ENCODE data around the gene KLHL14.
"Not testable (repeated sequence)": the region's sequence is repeated elsewhere in the genome, so short reads cannot be mapped to it uniquely, and the experiment has no call there.

KLHL14 gene

GRCh38 chr18:32672398-32672797 is 100.4 kb downstream of the KLHL14 start:
- no peak for TF ChIP-seq POLR2AphosphoS5 (IDR thresholded peaks at IDR 0.05; ENCODE audit: low read depth, low read length)
- TF ChIP-seq TAF1 (IDR thresholded peaks at IDR 0.05; ENCODE audit: borderline replicate concordance, low read depth, low read length): no peak
- TF ChIP-seq POLR2A (IDR thresholded peaks at IDR 0.05; ENCODE audit: low read depth, low read length): no peak
- DNase-seq (ENCODE audit: insufficient read length): no peak
- no peak for FAIRE-seq

DNA sequence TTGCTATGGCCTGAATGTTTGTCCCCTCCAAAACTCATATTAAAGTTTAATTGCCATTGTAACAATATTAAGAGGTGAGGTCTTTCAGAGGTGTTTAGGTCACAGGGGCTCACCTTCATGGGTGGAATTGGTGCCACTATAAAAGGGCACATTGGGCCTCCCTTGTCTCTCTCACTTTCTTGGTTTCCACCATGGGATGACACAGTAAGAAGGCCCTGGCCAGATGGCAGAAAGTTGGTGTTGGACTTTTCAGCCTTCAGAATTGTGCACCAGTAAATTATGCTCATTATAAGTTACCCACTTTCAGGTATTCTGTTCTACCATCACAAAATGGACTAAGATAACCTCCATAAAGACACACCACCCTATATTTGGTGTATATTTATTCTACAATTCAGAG is 102.1 kb downstream of the KLHL14 start:
- no peak for FAIRE-seq

GRCh38 chr18:32669549-32670165 is 103.2 kb downstream of the KLHL14 start:
- no peak for FAIRE-seq
- DNase-seq (ENCODE audit: insufficient read length): no peak

More for the DNA sequence above, 102.1 kb downstream of the KLHL14 start:
- DNase-seq (ENCODE audit: insufficient read length): no peak
- TF ChIP-seq POLR2AphosphoS5 (IDR thresholded peaks at IDR 0.05; ENCODE audit: low read depth, low read length) (no peak), TAF1 (IDR thresholded peaks at IDR 0.05; ENCODE audit: borderline replicate concordance, low read depth, low read length) (no peak), POLR2A (IDR thresholded peaks at IDR 0.05; ENCODE audit: low read depth, low read length) (no peak)

DNA sequence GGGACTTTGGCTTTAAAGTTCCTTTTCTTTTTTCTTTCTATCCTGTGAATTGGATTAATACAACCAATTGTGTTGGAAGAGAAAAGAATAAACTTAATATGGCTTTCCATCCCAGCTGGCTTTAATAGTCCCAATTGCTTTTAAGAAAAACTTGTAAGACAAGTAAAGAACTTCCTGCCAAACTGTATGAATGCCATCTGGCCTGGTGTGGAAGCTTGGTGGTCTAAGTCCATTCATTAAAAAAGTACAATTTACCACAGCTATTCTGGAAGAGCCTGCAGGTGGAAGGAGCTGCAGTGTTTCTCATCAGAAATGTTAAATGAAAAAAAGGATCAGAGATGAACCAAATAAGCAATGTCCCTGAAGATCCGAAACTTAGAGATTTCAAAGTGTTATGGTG is 103.9 kb downstream of the KLHL14 start:
- TF ChIP-seq POLR2AphosphoS5 (IDR thresholded peaks at IDR 0.05; ENCODE audit: low read depth, low read length) (no peak), POLR2A (IDR thresholded peaks at IDR 0.05; ENCODE audit: low read depth, low read length) (no peak), TAF1 (IDR thresholded peaks at IDR 0.05; ENCODE audit: borderline replicate concordance, low read depth, low read length) (no peak)
- no peak for DNase-seq (ENCODE audit: insufficient read length)
- FAIRE-seq: no peak

More at GRCh38 chr18:32669549-32670165, 103.2 kb downstream of the KLHL14 start:
- TF ChIP-seq POLR2A (IDR thresholded peaks at IDR 0.05; ENCODE audit: low read depth, low read length) (no peak), TAF1 (IDR thresholded peaks at IDR 0.05; ENCODE audit: borderline replicate concordance, low read depth, low read length) (no peak), POLR2AphosphoS5 (IDR thresholded peaks at IDR 0.05; ENCODE audit: low read depth, low read length) (no peak)

DNA sequence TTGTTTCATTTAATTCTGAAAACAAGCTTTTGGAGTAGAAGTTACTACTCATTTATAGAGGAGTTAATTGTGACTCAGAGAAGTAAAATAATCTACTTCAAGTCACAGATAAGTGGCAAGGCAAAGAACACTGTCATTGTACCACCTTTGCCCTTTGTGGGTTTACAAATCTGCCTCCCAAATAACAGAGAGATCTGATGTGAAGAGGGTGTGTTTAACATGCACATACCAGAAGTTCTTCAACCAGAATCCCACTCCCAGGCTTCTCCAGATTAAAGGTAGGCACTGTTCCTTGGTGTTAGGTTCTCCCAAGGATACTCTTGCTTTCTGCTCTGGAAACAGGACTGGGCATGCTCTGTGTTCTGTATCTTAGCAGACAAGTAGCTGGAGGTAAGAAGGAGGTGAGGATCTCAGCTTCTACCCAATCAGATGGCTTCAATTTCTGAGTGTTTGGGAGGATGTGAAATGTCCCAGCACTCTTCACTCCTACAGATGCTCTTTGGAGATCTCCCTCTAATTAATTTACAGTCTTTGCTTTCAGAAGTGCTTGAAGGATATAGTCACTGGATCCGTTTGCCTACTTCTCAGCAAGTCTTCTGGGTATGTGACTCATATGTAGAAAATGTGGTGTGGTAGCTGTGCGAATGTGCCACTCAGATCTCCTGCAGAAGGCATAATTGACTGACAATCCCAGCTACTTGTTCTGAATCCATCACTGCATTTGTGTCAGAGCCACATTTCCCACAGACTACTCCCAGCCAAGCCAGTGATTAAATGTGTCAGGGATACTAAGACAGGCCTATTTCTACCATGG is 111.1 kb downstream of the KLHL14 start:
- no peak for TF ChIP-seq TAF1 (IDR thresholded peaks at IDR 0.05; ENCODE audit: borderline replicate concordance, low read depth, low read length)
- TF ChIP-seq POLR2AphosphoS5 (IDR thresholded peaks at IDR 0.05; ENCODE audit: low read depth, low read length): no peak
- FAIRE-seq (no peak), DNase-seq (ENCODE audit: insufficient read length) (no peak)

DNA sequence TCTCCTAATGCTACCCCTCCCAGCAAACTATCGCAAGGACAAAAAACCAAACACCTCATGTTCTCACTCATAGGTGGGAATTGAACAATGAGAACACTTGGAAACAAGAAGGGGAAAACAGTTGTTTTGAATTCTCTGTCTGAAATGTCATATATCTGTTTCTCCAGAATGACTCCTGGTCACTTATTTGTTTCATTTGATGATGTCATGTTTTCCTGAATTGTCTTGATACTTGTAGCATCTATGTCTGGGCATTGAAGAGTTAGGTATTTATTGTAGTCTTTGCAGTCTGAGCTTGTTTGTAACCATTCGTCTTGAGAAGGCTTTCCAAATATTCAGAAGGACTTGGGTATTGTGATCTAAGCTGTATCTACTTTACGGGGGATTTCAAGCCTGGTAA is 118.3 kb downstream of the KLHL14 start:
- not testable (repeated sequence) for FAIRE-seq

DNA sequence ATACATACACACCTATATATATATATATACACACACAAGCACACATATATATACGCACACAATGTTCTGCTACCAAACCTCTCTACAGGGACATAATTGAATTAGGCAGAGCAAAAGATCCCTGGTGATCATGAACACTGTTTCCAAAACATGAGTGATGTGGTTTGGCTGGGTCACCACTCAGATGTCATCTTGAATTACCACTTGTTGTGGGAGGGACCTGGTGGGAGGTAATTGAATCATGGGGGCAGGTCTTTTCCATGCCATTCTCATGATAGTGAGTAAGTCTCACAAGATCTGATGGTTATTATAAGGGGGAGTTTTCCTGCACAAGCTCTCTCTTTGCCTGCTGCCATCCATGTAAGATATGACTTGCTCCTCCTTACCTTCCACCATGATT is 135.2 kb downstream of the KLHL14 start:
- FAIRE-seq; DNase-seq (ENCODE audit: insufficient read length): not testable (repeated sequence)

More for the DNA sequence above, 118.3 kb downstream of the KLHL14 start:
- not testable (repeated sequence) for DNase-seq (ENCODE audit: insufficient read length)

DNA sequence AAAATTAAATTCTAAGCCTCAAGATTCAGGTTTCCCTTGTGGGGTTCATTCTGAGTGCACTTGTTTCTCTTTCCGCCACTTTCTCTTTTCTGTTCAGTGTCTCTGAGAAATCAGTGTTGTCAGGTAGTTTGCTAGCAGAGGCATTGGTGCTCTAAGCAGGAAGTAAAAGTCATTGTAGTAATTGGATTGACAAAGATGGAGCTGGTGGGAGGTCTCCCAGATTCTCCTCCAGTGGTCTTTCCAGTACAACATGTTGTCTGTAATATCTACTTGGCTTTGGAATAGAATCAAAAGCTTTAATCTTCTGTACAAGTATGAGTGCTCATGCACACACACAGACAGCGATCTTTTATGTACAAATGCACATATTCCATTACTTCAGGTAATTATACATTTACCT is 135.6 kb downstream of the KLHL14 start:
- no peak for DNase-seq (ENCODE audit: insufficient read length)
- FAIRE-seq: no peak
- TF ChIP-seq POLR2A (IDR thresholded peaks at IDR 0.05; ENCODE audit: low read depth, low read length) (no peak), POLR2AphosphoS5 (IDR thresholded peaks at IDR 0.05; ENCODE audit: low read depth, low read length) (no peak), TAF1 (IDR thresholded peaks at IDR 0.05; ENCODE audit: borderline replicate concordance, low read depth, low read length) (no peak)

GRCh38 chr18:32634876-32635431 is 137.9 kb downstream of the KLHL14 start:
- no peak for DNase-seq (ENCODE audit: insufficient read length)
- TF ChIP-seq POLR2A (IDR thresholded peaks at IDR 0.05; ENCODE audit: low read depth, low read length) (no peak), POLR2AphosphoS5 (IDR thresholded peaks at IDR 0.05; ENCODE audit: low read depth, low read length) (no peak), TAF1 (IDR thresholded peaks at IDR 0.05; ENCODE audit: borderline replicate concordance, low read depth, low read length) (no peak)
- FAIRE-seq: no peak

- DNase-seq (ENCODE audit: insufficient read length) (no peak), FAIRE-seq (no peak)
- TF ChIP-seq POLR2AphosphoS5 (IDR thresholded peaks at IDR 0.05; ENCODE audit: low read depth, low read length): no peak
- TF ChIP-seq TAF1 (IDR thresholded peaks at IDR 0.05; ENCODE audit: borderline replicate concordance, low read depth, low read length): no peak
- TF ChIP-seq POLR2A (IDR thresholded peaks at IDR 0.05; ENCODE audit: low read depth, low read length): no peak
Measured at GRCh38 chr18:32629981-32630700, 142.7 kb downstream of the KLHL14 start.

DNA sequence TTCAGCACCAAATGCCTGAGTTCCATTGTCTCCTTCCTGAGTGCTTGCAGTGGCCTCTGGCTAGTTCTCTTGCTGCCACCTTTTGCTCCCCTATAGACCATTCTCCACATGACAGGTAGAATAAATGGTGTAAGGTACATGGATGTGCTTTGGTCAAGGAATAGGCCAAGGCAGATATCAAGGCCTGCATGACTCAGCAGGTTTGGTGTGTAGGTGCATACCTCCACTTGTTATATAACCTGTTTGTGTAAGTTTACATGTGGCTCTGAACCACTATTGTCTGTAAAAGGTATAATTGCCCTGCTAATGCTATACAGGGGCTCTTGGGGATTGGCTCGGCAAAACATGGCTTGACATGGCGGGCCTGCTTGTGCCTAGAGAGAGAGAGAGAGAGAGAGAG is 143.5 kb downstream of the KLHL14 start:
- TF ChIP-seq POLR2A (IDR thresholded peaks at IDR 0.05; ENCODE audit: low read depth, low read length) (no peak), TAF1 (IDR thresholded peaks at IDR 0.05; ENCODE audit: borderline replicate concordance, low read depth, low read length) (no peak), POLR2AphosphoS5 (IDR thresholded peaks at IDR 0.05; ENCODE audit: low read depth, low read length) (no peak)
- DNase-seq (ENCODE audit: insufficient read length) (no peak), FAIRE-seq (no peak)

All from GM12892 (cell line).